HepG2 (cell line): ENCODE data around the gene SYCE3. TPM values are rescaled to one million over a fixed set of nuclear protein-coding genes. Genes with fewer than 3 reads are reported as not detected.

Experiments used
- AGO1 ChIP-seq: fragments of 200-400 bp; formaldehyde crosslinking; IDR thresholded peaks from 2 replicates; pipeline ENCODE4 v1.6.1; 2017; ENCODE audit warnings: mild to moderate bottlenecking, low read depth, low read length, moderate library complexity; ENCODE audit not compliant: poor library complexity, severe bottlenecking
- ARNT2 ChIP-seq: sonication (generic); formaldehyde crosslinking; IDR thresholded peaks from 2 replicates; pipeline ENCODE4 v1.8.0; 2022; ENCODE audit warnings: mild to moderate bottlenecking, low read depth, missing genetic modification reagents, moderate library complexity
- BORCS8-MEF2B ChIP-seq: sonication (generic); formaldehyde crosslinking; IDR thresholded peaks from 2 replicates; pipeline ENCODE4 v1.8.0; 2022; ENCODE audit warnings: mild to moderate bottlenecking, missing genetic modification reagents
- HNF1B ChIP-seq: sonication (generic); formaldehyde crosslinking; IDR thresholded peaks from 2 replicates; pipeline ENCODE4 v1.5.1; 2020; ENCODE audit warnings: mild to moderate bottlenecking, moderate library complexity, missing genetic modification reagents
- HNRNPL ChIP-seq: fragments of 200-400 bp; formaldehyde crosslinking; IDR thresholded peaks from 2 replicates; pipeline ENCODE4 v1.6.1; 2017; ENCODE audit warnings: mild to moderate bottlenecking, low read depth, low read length
- MEF2D ChIP-seq: sonication (generic); formaldehyde crosslinking; IDR thresholded peaks from 2 replicates; pipeline ENCODE4 v1.5.1; 2020; ENCODE audit warnings: mild to moderate bottlenecking, missing genetic modification reagents
- MEIS2 ChIP-seq: sonication (generic); formaldehyde crosslinking; IDR thresholded peaks from 2 replicates; pipeline ENCODE4 v1.9.0; 2021; ENCODE audit warnings: mild to moderate bottlenecking, missing genetic modification reagents
- MTERF4 ChIP-seq: sonication (generic); formaldehyde crosslinking; IDR thresholded peaks from 2 replicates; pipeline ENCODE4 v1.8.0; 2023; ENCODE audit warnings: mild to moderate bottlenecking, missing genetic modification reagents
- MTF1 ChIP-seq: sonication (generic); formaldehyde crosslinking; IDR thresholded peaks from 2 replicates; pipeline ENCODE4 v1.5.0; 2020; ENCODE audit warnings: missing genetic modification reagents
- MXI1 ChIP-seq: IDR thresholded peaks from 3 replicates; pipeline ENCODE4 v1.6.1; 2012; ENCODE audit warnings: low read depth, low read length, inconsistent platforms, borderline replicate concordance
- RBM39 ChIP-seq: fragments of 200-400 bp; formaldehyde crosslinking; IDR thresholded peaks from one replicate; pipeline ENCODE4 v1.6.1; 2018; ENCODE audit warnings: antibody characterized with exemption, mild to moderate bottlenecking, low read depth, low read length; ENCODE audit not compliant: poor library complexity, severe bottlenecking
- RFX3 ChIP-seq: IDR thresholded peaks from 2 replicates; pipeline ENCODE4 v1.6.1; 2016; ENCODE audit warnings: missing biosample characterization, missing genetic modification reagents
- ZBTB4 ChIP-seq: sonication (generic); formaldehyde crosslinking; IDR thresholded peaks from 2 replicates; pipeline ENCODE4 v1.4.0; 2020; ENCODE audit warnings: missing genetic modification reagents, mild to moderate bottlenecking, borderline replicate concordance
- ZEB1 ChIP-seq: IDR thresholded peaks from 2 replicates; pipeline ENCODE4 v1.6.1; 2012; ENCODE audit warnings: mild to moderate bottlenecking, low read depth, inconsistent platforms; ENCODE audit not compliant: insufficient replicate concordance
- ZNF235 ChIP-seq: sonication (generic); formaldehyde crosslinking; IDR thresholded peaks from 2 replicates; pipeline ENCODE4 v1.8.1; 2023; ENCODE audit warnings: mild to moderate bottlenecking, missing genetic modification reagents, borderline replicate concordance
- ZNF292 ChIP-seq: sonication (generic); formaldehyde crosslinking; IDR thresholded peaks from 2 replicates; pipeline ENCODE4 v1.8.1; 2022; ENCODE audit warnings: mild to moderate bottlenecking, low read depth, missing genetic modification reagents, borderline replicate concordance
- ZNF350 ChIP-seq: sonication (generic); formaldehyde crosslinking; IDR thresholded peaks from 2 replicates; pipeline ENCODE4 v1.4.0; 2020; ENCODE audit warnings: mild to moderate bottlenecking, low read depth, missing genetic modification reagents, borderline replicate concordance
- ZNF484 ChIP-seq: sonication (generic); formaldehyde crosslinking; IDR thresholded peaks from 2 replicates; pipeline ENCODE4 v1.5.1; 2020; ENCODE audit warnings: mild to moderate bottlenecking, low read depth, missing genetic modification reagents, borderline replicate concordance
- ZNF670 ChIP-seq: sonication (generic); formaldehyde crosslinking; IDR thresholded peaks from 2 replicates; pipeline ENCODE4 v1.8.0; 2022; ENCODE audit warnings: mild to moderate bottlenecking, missing genetic modification reagents, borderline replicate concordance
- ZNF710 ChIP-seq: sonication (generic); formaldehyde crosslinking; IDR thresholded peaks from 2 replicates; pipeline ENCODE4 v1.5.0; 2020; ENCODE audit warnings: mild to moderate bottlenecking, missing genetic modification reagents, borderline replicate concordance
- ZNF781 ChIP-seq: sonication (generic); formaldehyde crosslinking; IDR thresholded peaks from 2 replicates; pipeline ENCODE4 v1.5.1; 2020; ENCODE audit warnings: borderline replicate concordance, mild to moderate bottlenecking, missing genetic modification reagents; ENCODE audit errors: not compliant biosample characterization
- polyA plus RNA-seq, 8 experiments: library from polyadenylated mRNA; depleted of rRNA in 3 of 8; stranded (reverse) in 7 of 8; unstranded in 1 of 8; fragments of >200 nt; fragmentation: Illumina TruSeq in 4 of 8; extraction: Trizol in 4 of 8; gene quantifications; 2 replicates each; pipeline versions ENCODE4 v1.2.1 to v1.2.3, GENCODE V29; 2011 to 2016; ENCODE audit warnings: low read depth in 4 of 8, missing spikeins in 1 of 8, mixed read lengths in 1 of 8; ENCODE audit not compliant: insufficient read depth in 1 of 8
- total RNA-seq, 5 experiments: library from RNA; depleted of rRNA; stranded (reverse); fragments of >200 nt; fragmentation: Illumina TruSeq; extraction: Trizol; gene quantifications; 2 replicates each; pipeline ENCODE4 v1.2.3, GENCODE V29; 2016; ENCODE audit warnings: low read depth in 1 of 5

The SYCE3 gene
- total and polyA plus RNA-seq, 2 of the 13 experiments (the other 11 are each of a cell fraction or from before 2014, with no cell fraction given), result not detected

GRCh38 chr22:50529416-50529896, 33.3 kb downstream of the SYCE3 start (continued):
- TF ChIP-seq HNRNPL, result 0 out of 2 replicates have a peak, but pooled peaks have one; percentile 9
- TF ChIP-seq ZBTB4 (CRISPR knock-in tag), result peak; percentile 42; the same call in 1 of the 2 replicates
- TF ChIP-seq ZNF710 (CRISPR knock-in tag), result peak; percentile 2
- no peak for TF ChIP-seq MTF1
- 0 out of 2 replicates have a peak, but pooled peaks have one; percentile 18 for TF ChIP-seq ZNF292 (CRISPR knock-in tag)
- TF ChIP-seq ZNF670, result peak; percentile 53; the same call in 1 of the 2 replicates
- TF ChIP-seq ZNF350, result 0 out of 2 replicates have a peak, but pooled peaks have one; percentile 23
- TF ChIP-seq ZEB1, result peak; percentile 8
- TF ChIP-seq HNF1B, result no peak
- peak; percentile 33; the same call in 1 of the 2 replicates for TF ChIP-seq MEF2D (CRISPR knock-in tag)
- TF ChIP-seq RBM39, result peak; percentile 12
- peak; percentile 33; the same call in 1 of the 3 replicates for TF ChIP-seq MXI1
- no peak for TF ChIP-seq ZNF484
- peak; percentile 57; the same call in 1 of the 2 replicates for TF ChIP-seq BORCS8-MEF2B
- peak; percentile 28; the same call in 1 of the 2 replicates for TF ChIP-seq ZNF235
- 0 out of 2 replicates have a peak, but pooled peaks have one; percentile 12 for TF ChIP-seq ARNT2 (CRISPR knock-in tag)
- no peak for TF ChIP-seq MEIS2 (CRISPR knock-in tag)
- TF ChIP-seq ZNF781 (CRISPR knock-in tag), result no peak
- no peak for TF ChIP-seq MTERF4 (CRISPR knock-in tag)
- peak; percentile 95 for TF ChIP-seq AGO1
- no peak for TF ChIP-seq RFX3 (CRISPR knock-in tag)
